ENCODE data around the gene PCDH9. TPM values are rescaled to one million over a fixed set of nuclear protein-coding genes. Genes with fewer than 3 reads are reported as not detected.
A peak's percentile ranks its signal among the peaks of the same experiment; 100 is the strongest.

Gene PCDH9
- total RNA-seq, 4 donors from 2014 or later: 0.57 to 1.7 (median 0.97) TPM

GRCh38 chr13:67134417-67135129 lies 95.6 kb downstream of the PCDH9 start:
- Histone ChIP-seq H3K27me3 (no peaks in the 10 kb centered on the region), H3K27ac (no peak overlapping the region), H3K9me3 (no peaks in the 10 kb centered on the region), H3K36me3 (no peaks in the 10 kb centered on the region), H3K4me3 (peak overlapping the region in 1 of 4 donors; percentile 18), H3K4me1 (no peaks in the 10 kb centered on the region)
- no peak for DNase-seq
- no peak for TF ChIP-seq POLR2A (IDR thresholded peaks at IDR 0.05)

- Histone ChIP-seq H3K27ac (no peak overlapping the region), H3K9me3 (no peaks in the 10 kb centered on the region), H3K4me3 (no peak overlapping the region), H3K36me3 (no peaks in the 10 kb centered on the region), H3K4me1 (no peaks in the 10 kb centered on the region), H3K27me3 (no peaks in the 10 kb centered on the region)
- DNase-seq: no peak
- no peak for TF ChIP-seq POLR2A (IDR thresholded peaks at IDR 0.05)
- TF ChIP-seq CTCF (IDR thresholded peaks at IDR 0.05): no peak
These were observed 96.7 kb downstream of the PCDH9 start for GRCh38 chr13:67133476-67133875.

GRCh38 chr13:67131393-67131792 lies 98.7 kb downstream of the PCDH9 start:
- DNase-seq: no peak
- no peak overlapping the region for H3K27ac ChIP-seq
- no peak for TF ChIP-seq CTCF (IDR thresholded peaks at IDR 0.05)
- no peak for TF ChIP-seq POLR2A (IDR thresholded peaks at IDR 0.05)
- H3K4me3 ChIP-seq: no peak overlapping the region
- no peaks in the 10 kb centered on the region for H3K4me1 ChIP-seq
- no peaks in the 10 kb centered on the region for H3K9me3 ChIP-seq
- H3K27me3 ChIP-seq: no peaks in the 10 kb centered on the region
- H3K36me3 ChIP-seq: no peaks in the 10 kb centered on the region

GRCh38 chr13:67130444-67130843 lies 99.7 kb downstream of the PCDH9 start:
- H3K9me3 ChIP-seq: no peaks in the 10 kb centered on the region
- no peaks in the 10 kb centered on the region for H3K27me3 ChIP-seq
- DNase-seq: no peak
- H3K4me3 ChIP-seq: no peak overlapping the region
- H3K4me1 ChIP-seq: no peaks in the 10 kb centered on the region
- TF ChIP-seq CTCF (IDR thresholded peaks at IDR 0.05) (no peak), POLR2A (IDR thresholded peaks at IDR 0.05) (no peak)
- no peaks in the 10 kb centered on the region for H3K36me3 ChIP-seq
- H3K27ac ChIP-seq: no peak overlapping the region

GRCh38 chr13:67128136-67128535 lies 102.0 kb downstream of the PCDH9 start:
- Histone ChIP-seq H3K27ac (no peak overlapping the region), H3K27me3 (no peaks in the 10 kb centered on the region), H3K4me3 (no peak overlapping the region), H3K4me1 (no peaks in the 10 kb centered on the region), H3K9me3 (no peaks in the 10 kb centered on the region), H3K36me3 (no peaks in the 10 kb centered on the region)
- no peak for DNase-seq
- TF ChIP-seq POLR2A (IDR thresholded peaks at IDR 0.05) (no peak), CTCF (IDR thresholded peaks at IDR 0.05) (no peak)

- TF ChIP-seq POLR2A (IDR thresholded peaks at IDR 0.05) (no peak), CTCF (IDR thresholded peaks at IDR 0.05) (no peak)
These were observed 104.5 kb downstream of the PCDH9 start for GRCh38 chr13:67125681-67126080.

More at GRCh38 chr13:67125681-67126080, 104.5 kb downstream of the PCDH9 start:
- H3K9me3 ChIP-seq: no peaks in the 10 kb centered on the region
- no peak overlapping the region for H3K27ac ChIP-seq
- no peaks in the 10 kb centered on the region for H3K27me3 ChIP-seq
- H3K4me1 ChIP-seq: no peaks in the 10 kb centered on the region
- H3K4me3 ChIP-seq: no peak overlapping the region
- no peak for DNase-seq
- no peaks in the 10 kb centered on the region for H3K36me3 ChIP-seq

All from Peyer's patch (tissue), 4 donors.